Raji (cell line): ENCODE data around the gene TNF.

ENCODE experiments used
- POLR2A ChIP-seq: IDR thresholded peaks from 2 replicates; pipeline ENCODE4 v1.6.1; 2011; ENCODE audit warnings: low read depth, low read length, control low read depth; ENCODE audit not compliant: insufficient read depth

Gene TNF

DNA sequence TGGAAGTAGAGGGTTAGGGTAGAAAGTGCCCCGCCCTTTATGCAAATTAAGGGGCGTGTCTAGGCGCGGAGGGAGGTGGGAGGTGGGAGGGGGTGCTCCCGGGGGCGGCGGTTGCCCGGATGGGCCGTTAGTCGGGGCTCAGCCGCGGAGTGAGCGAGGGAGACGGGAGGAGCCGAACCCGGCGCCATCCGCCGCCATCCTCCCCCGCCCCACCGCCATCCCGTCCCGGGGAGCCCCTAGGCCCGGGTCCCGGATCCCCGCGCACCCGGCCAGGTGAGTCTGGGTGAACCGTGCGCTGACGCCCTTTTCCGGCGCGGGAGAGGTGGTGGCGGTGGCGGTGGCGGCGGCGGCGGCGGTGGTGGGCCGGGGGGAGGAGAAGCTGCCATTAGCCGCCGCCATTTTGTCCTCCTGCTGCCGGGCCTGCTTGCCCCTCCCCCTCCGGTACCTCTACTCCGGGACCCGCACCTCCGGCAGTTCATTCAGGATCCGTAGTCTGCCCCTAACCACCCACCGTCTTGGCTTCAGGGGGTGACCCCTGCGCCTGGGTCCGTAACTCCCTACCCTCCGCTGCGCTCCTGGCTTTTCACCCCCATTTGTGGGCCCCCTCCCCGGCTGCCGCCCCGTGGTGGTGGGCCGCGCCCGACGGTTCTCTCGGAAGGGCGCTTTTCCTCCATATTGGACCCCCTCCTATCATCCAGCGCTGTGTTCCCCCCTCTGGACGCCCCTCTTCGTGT is 45.4 kb downstream of the TNF start, which contains the start of gene PRRC2A:
TSS of gene PRRC2A (plus strand) at position 130 of the 734 bp plus-strand sequence. CDS start 2,075 bp downstream, outside the sequence.
- TF ChIP-seq POLR2A = no peak

DNA sequence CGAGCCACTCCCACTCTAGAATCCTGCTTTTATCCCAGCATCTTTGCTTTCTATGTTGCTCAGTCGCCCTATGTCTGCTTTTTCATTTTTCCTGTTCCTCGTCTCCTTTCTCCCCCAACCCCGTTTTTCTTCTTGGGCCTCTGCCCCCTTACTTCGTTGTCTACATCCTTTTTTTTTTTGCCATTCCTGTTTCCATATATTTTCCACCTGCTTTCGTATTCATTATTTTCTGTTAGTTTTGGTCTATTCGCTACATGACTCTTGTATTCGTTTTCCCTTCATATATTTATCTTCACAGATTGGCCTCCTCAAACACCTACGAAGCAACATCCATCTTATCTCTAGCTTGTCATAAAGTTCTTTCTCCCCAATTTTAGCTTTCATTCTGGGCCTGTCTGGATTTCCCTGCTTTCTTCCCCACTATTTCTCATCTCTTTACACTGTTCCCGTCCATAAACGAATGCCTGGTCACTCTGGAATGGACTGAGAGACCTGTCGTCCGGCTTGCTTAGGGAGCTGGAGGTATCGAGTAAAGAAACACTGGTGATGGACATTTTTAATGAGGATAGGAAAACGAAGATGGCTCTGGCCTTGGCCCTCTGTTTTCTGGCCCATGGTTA is 46.1 kb downstream of the TNF start:
- TF ChIP-seq POLR2A = no peak

- no peak for TF ChIP-seq POLR2A
These were observed 46.6 kb downstream of the TNF start for GRCh38 chr6:31621991-31622390.

DNA sequence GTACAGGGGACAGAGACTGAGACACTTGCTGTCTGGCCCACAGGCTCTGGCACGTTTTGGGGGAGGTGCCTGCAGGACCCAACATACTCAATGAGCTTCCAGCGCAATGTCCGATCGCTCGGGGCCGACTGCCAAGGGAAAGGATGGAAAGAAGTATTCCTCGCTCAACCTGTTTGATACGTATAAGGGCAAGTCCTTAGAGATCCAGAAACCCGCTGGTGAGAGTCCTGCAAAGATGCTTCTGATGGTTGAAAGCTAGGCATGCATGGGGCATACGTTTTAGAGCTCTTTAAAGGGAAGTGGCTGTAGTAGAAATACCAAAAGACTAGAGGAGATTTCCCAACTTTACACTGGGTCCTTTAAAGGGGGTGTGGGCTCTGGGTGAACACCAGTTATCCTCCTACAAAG is 47.3 kb downstream of the TNF start:
- TF ChIP-seq POLR2A = no peak

DNA sequence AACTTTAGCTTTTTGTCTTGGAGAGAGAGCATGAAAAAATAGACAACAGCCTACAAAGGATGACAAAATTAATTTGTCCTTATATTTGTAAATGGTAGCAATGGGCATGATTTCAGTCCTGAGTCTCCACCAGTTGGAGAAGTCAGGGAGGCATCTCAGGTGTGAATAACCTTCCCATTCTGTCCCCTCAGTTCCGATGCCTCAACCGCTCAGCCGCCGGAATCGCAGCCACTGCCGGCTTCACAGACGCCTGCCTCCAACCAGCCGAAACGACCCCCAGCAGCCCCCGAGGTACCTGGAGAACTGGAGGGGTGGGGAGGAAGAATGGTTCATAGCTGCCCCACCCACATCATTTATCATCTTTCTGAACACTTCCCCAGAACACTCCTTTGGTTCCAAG is 48.7 kb downstream of the TNF start:
- TF ChIP-seq POLR2A = no peak

DNA sequence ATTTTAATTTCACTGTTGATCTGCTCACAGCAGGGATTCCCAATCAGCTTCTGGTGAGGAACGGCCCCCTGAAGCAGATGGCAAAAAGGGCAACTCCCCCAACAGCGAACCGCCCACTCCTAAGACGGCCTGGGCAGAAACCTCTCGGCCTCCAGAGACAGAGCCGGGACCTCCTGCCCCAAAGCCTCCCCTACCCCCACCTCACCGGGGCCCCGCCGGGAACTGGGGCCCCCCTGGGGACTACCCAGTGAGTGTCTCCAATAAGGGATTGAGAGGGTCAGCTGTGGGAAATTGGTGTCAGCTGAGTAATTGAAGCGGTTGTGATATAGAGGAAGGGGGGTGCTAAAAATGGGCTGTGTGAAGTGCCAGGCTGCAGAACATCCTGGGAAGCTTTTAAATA is 51.6 kb downstream of the TNF start:
- no peak for TF ChIP-seq POLR2A

GRCh38 chr6:31627690-31628287 is 52.4 kb downstream of the TNF start:
- no peak for TF ChIP-seq POLR2A
